ENCODE data around the gene PLXDC2.
"Not testable (repeated sequence)": the region's sequence is repeated elsewhere in the genome, so short reads cannot be mapped to it uniquely, and the experiment has no call there.

PLXDC2 gene

DNA sequence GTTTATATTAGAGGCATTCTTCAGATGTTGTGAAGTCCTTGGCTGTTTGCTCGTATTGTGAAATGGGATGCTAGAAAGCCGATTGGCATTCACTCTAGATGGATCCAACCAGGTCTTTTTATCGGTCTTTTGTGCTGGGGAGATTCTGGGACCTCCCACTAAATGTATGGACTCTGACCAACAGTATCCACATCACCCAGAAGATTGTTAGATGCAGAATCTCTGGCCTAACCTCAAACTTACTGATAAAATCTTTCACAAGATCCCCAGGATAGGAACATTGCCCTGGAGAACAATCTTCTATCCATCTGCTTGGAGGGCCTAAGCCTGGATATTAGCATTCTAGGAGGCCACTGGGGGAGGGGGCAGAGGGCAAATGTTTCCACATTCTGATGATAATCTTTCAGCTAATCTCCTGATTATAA lies 160.9 kb downstream of the PLXDC2 start:
- no peak for DNase-seq (ENCODE audit: low read depth in 2 of 2)

DNA sequence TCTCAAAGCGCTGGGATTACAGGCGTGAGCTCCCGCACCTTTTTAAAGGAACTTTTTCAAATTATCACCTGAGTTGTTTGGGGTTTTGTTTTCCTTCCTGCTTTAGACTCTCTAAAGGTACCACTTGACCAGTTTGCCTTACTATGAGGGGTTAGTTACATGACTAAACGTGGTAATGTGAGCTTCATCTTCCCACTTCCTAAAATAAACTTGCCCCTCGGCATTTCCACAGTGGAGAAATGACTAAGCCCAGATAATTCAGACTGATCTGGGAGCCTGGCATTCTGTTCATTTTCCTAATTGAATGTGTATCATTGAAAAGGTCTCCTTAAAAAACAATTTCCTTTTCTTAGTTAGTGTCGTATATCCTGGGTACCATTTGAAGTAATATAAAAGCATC lies 163.4 kb downstream of the PLXDC2 start:
- DNase-seq (ENCODE audit: low read depth in 2 of 2): no peak

DNA sequence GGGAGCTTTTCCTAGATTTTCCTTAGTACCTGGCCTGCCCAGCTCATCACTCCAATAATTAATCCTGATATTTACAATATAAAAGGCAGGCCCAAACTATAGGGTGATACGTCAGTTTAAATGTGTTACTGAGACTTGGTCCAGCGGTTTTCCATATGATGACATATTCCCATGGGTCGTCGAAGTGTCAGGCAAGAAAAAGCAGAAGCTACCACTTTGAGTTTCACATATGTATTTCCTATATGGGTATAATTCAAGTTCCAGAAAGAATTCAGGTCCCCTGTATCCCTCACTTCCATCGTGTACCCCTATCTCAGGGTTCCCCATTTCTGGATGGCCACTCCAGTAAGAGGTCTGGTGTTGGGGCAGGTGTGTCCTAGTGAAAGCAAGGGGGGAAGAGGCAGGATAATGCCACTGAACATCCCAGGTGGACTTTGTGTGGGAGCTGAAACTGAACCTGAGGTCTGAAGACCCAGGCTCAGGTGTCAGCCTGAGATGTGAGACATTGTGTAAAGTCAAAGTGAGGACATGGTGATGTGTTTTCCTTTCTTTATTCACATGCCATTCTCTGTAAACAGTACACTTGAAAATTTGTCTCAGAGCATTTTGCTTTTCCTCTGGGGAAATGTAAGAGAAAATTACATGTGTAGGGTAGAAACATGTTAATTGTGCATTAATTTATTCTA lies 167.8 kb downstream of the PLXDC2 start:
- DNase-seq (ENCODE audit: low read depth in 2 of 2): no peak

DNA sequence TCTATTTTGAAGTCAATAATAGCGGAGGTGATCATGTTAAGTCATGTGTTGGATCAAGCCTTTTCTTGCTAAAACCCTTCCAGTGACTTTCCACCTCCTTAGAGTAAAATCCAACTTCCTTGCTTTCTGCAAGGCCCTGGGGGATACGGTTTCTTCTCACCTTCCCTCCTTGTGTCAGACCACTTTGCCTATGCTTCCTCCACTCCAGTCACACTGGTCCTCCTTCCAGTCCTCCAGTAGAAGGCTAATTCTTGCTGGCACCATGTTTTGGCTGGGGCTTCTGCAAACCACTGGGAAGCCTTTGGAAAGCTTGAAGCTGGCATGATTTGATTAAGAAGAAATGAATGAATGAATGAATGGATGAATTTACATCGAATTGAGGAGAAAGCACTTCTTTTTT lies 169.5 kb downstream of the PLXDC2 start:
- DNase-seq (ENCODE audit: low read depth in 2 of 2): no peak

DNA sequence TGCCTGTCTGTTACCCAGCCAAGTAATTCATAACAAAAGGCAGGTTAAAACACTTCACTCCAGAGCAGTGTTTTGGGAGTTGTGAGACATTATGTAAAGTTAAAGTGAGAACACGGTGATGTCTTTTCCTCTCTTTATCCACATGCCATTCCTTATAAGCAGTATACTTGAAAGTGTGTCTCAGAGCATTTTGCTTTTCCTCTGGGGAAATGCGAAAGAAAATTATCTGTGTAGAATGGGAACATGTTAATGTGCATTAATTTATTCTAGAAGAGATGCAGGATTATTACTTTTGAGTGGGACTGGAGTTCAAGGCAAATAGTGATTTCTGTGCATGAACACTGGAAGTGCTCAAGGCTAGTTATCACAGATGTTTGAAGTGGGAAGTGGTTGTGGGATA lies 170.4 kb downstream of the PLXDC2 start:
- no peak for DNase-seq (ENCODE audit: low read depth in 2 of 2)

DNA sequence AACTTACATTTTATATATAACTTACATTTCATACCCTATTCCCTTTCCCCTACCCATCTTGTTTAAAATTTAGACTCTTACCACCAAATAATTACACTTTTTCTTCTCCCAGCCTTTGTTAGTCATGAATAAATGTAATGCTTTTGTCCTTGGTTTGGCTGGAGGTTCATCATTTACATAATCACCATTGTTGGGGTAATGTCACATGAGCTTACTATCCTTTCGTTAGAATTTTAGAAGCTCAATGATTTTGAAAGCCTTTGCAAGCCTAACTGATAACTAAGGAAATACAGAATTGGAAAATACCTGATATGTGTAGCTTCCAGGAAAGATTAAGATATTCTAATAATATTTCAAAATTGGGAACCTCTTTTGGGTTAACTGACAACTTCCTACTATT lies 171.7 kb downstream of the PLXDC2 start:
- no peak for DNase-seq (ENCODE audit: low read depth in 2 of 2)

DNA sequence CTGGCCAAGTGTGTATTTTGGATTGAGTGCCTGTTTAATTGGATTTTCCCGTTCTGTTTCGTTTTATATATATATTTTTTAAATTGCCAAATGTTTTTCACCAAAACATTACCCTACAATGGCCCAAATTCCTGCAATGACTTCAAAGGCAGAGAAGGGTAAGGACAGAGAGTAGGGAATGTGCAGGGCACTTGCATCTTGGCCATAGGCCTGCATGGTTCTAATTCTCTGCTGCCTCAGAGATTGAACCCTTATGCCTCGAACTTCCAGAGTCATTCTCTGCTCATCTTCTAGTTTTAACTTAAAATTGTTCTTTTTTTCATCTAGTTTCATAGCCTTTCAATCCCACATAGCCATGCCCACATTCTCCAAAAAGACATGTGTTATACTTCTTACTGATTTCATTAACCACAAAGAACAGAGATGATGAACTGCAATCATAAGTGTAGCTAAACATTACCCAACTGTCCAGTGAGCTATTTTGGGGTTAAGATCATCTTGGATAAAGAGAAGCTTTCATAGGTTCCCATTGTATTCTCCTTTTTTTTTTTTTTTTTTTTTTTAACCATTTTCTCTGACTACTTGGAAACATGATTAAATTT lies 177.6 kb downstream of the PLXDC2 start:
- no peak for DNase-seq (ENCODE audit: low read depth in 2 of 2)

DNA sequence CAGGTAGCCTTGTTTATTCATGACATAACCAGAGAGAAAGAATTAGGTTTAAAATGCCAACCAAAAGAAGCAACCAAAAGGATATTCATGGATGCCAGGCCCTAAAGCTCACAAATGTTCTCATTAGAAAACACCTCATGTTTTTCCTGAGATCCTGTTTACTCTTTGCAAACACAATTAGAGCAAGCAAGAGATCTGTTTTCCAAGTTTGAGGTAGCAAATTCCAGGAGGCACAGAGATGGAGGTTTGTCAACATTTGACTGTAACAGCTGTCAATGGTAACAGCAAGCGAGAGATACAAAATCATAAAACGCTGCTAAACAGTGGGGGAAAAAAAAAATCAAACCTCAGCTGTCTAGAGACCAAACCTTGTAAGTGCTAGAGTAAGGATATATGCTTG lies 182.2 kb downstream of the PLXDC2 start:
- DNase-seq (ENCODE audit: low read depth in 2 of 2): no peak

DNA sequence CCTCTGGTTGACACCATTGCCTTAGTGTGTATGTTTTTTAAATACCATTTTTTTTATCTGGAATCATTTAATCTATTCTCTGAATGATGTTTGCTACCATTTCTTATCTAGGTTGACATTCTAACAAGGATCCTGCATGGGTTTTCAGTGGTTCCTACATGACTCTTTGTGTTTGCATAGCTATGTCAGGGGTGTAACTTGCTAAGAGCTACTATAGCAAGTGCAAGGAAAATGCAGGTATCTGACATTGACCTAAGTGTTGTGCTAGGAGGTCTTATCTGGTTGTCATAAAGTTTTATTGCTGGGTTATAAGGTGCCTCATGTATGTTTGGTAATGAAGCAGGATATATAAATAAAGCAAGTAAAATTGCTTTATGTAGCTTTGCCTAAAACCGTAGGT lies 183.2 kb downstream of the PLXDC2 start:
- no peak for DNase-seq (ENCODE audit: low read depth in 2 of 2)

DNA sequence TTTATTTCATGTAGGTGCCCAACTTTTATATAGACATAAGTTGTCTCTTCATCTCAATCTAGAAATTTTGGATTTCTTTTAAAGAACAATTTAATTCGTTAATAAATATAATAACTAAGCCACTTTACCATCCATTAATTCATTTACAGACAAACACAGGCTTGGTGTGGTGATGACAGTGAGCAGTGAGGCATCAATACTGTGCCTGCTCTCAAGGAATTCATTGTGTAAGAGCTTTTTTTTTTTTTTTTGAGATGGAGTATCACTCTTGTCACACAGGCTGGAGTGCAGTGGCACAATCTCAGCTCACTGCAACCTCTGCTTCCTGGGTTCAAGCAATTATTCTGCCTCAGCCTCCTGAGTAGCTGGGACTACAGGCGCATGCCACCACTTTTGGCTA lies 185.8 kb downstream of the PLXDC2 start:
- DNase-seq (ENCODE audit: low read depth in 2 of 2): not testable (repeated sequence)

DNA sequence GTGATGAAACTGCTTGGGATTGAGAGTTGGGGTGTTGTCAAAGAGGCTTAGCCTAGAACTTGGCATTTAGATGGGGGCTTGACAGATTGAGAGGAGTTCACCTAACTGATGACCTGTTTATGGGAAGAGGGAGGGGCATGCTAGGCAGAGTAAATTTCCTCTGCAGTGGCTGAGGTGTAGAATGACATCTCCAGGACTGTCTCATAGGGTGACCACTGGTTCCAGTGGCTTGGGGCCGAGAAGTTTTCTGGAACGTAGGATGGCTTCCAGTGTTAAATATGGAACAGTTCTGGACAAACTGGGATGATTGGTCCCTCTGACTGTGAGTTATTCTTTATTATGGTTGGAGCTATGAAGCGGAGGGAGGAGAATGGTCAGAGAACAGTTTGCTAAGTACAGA lies 186.4 kb downstream of the PLXDC2 start:
- DNase-seq (ENCODE audit: low read depth in 2 of 2): no peak

DNA sequence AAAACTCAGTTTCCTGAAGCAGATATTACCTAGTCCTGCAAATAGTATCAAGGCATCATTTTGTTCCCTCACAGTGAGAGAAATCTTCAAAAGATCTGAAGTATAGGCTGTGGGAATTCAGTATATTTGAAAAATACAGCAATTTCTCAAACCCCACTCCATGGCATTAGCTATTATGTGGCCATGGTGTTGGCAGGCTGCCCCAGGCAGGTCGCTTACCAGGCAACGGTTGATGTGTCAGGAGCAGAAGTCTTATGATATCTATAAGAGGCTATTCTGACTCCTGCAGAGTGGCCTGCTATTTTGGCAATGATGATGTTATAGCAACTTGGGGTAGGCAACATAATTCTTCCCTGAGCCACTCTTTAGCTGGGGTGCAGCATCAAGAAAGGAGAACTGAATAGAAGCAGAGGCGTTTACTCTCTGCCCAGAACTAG lies 187.9 kb downstream of the PLXDC2 start:
- no peak for DNase-seq (ENCODE audit: low read depth in 2 of 2)

DNA sequence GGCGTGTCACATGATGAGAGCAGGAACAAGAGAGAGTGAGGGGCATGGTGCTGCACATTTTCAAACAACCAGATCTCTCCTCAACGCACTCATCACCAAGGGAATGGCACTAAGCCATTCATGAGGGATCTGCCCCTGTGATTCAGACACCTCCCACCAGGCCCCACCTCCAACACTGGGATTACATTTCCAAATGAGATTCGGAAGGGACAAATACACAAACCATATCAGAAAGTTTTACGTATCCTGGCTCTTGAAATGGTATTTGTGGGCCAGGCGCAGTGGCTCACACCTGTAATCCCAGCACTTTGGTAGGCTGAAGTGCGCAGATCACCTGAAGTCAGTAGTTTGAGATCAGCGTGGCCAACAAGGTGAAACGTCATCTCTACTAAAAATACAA lies 189.4 kb downstream of the PLXDC2 start:
- no peak for DNase-seq (ENCODE audit: low read depth in 2 of 2)

DNA sequence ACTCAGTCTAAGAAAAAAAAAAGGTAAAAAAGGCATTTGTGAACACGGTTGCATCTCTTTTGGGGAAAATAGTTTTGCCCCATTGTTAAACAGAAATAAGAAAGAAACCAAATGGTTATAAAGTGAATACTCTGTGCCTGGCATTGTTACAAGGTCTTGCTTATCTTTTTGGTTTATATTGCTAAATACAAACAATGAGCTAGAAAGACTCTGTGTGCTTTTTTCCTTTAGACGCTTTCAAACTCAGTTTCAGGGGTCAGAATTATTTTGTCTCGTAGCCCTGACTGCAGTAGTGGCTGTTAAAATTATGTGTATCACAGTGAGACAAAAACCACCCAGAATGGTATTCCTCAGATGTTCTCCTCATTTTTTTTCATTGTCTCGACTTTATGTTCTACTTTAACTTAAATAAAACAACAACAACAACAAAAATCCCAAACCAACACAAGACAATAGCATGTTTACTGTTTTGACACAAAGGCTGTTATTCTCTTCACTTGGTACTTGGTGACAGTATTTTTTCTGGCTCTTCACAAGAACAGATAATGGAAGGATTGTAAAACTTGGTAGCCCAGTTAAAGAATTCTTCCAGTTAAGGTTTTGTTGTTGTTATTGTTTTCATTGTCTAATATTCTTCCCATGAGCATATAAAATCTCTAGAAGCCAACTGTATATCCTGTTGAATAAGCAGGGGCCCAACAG lies 190.1 kb downstream of the PLXDC2 start:
- DNase-seq (ENCODE audit: low read depth in 2 of 2): no peak

DNA sequence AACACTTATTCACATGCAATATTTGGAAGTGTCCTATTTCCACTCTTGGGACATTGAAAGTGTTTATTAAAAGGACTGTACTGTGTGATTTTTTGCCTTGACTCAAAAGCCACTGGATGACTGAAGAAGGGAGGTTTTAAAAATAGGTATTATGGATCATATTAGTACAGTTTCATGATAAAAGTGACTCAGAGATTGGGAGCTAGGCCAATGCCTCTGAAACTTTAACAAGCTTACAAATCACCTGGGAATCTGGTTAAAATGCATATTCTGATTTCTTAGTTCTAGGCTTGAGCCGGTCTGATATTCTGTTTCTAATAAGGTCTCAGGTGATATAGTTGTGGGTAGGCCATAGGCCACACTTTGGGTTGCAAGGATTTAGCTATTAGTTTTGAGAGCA lies 191.2 kb downstream of the PLXDC2 start:
- no peak for DNase-seq (ENCODE audit: low read depth in 2 of 2)

DNA sequence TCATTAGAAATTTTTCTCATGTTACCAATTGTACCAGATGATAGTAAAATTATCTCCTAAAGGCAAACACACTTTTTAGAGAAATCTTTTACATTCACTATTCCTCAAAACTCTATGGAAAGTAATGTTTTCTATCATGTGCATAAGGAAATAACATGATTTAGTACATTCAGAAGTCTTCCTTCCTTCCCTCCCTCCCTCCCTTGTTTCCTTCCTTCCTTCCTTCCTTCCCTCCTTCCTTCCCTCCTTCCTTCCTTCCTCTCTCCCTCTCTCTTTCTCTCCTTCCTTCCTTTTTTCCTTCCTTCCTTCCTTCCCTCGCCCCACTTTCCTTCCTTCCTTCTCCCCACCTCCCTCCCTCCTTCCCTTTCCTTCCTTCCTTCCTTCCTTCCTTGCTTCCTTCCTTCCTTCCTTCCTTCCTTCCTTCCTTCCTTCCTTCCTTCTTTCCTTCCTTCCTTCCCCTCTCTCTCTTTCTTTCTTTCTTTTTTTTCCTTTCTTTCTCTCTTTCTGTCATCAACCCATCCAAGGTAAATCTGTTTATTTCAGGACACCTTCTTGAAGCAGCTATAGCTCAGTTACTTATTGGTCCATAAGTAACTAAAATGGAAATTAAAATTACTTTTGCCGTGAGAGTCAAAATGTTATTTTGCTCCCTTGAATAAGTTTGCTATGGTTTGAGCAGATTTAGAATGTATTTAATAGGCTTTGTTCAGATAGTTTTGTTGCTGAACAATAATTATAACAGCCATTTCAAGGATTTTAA lies 197.9 kb downstream of the PLXDC2 start:
- DNase-seq (ENCODE audit: low read depth in 2 of 2): no peak

DNA sequence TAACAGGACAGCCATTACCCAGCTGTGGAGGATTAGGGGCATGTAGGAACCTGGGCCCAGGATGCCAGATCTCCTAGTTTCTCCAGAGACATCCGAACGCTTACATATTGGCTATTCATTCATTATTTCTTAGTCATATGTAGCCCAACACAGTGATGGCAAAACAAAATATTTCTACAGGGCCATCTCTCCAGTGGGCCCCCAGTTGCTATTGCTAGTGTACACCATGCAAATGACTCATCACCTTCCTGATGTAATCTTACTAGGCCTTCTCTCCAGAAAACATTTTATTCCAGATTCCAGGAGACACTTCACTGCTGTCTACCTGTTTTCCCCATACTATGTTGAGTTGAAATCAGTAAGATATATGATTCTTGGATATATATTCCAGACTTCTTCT lies 201.7 kb downstream of the PLXDC2 start:
- no peak for DNase-seq (ENCODE audit: low read depth in 2 of 2)

DNA sequence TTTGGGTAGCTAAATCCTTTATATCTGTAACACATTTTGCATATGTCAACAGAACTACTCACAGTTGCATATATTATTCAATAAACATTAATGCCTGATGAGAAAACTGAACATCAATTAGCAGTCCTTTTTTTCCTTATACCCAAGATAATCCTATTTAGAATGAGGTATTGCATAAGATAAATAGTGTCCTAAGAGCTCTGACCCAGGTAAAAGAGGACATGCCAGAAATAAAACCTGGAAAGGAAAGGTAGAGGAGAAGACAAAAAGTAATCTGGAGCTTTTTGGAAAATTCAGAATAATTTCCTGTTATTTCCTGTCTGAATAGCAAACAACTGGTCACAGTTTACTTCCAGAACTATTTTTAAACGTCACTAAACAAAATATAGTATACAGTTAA lies 204.4 kb downstream of the PLXDC2 start:
- DNase-seq (ENCODE audit: low read depth in 2 of 2): no peak

DNA sequence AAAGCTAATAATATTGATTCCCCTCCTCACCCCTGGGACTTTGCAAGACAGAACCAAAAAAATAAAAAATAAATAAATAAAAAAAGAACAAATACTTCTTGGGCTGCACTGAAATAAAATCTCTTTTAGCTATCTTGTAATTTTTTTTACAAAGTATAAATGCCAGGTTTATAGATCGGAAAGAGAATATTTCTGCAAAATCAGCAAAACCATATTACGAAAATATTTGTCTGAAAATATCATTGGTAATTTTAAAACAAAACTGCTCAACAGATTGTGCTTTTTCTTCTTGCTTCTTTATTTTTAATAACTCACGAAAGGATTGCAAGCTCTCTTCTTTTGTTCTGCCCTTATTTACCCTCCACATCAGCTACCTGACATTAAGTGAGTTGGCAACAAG lies 213.3 kb downstream of the PLXDC2 start:
- no peak for DNase-seq (ENCODE audit: low read depth in 2 of 2)

DNA sequence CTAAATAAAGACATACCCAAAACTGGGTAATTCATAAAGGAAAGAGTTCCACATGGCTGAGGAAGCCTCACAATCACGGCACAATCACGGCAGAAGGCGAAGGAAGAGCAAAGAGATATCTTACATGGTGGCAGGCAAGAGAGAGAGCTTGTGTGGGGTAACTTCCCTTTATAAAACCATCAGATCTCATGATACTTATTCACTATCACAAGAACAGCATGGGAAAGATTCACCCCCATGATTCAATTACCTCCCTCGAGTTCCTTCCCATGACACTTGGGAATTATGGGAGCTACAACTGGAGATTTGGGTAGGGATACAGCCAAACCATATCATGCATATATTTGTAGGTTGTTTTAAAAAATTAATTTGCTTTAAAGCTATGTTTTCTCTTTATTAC lies 217.2 kb downstream of the PLXDC2 start:
- DNase-seq (ENCODE audit: low read depth in 2 of 2): no peak

DNA sequence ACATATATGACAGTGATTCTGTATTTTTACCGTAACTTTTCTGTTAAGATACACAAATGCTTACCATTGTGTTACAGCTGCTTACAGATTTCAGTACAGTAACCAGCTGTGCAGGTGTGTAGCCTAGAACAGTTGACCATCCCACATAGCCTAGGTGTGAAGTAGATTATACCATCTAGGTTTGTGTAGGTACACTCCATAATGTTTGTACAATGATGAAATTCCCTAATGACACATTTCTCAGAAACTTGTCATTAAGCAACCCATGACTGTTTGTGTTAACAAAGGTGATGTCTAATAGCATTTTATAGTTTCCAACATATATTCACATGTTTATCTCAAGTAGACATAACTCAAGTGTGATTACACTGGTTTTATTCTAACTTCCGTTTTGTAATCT lies 218.5 kb downstream of the PLXDC2 start:
- no peak for DNase-seq (ENCODE audit: low read depth in 2 of 2)

DNA sequence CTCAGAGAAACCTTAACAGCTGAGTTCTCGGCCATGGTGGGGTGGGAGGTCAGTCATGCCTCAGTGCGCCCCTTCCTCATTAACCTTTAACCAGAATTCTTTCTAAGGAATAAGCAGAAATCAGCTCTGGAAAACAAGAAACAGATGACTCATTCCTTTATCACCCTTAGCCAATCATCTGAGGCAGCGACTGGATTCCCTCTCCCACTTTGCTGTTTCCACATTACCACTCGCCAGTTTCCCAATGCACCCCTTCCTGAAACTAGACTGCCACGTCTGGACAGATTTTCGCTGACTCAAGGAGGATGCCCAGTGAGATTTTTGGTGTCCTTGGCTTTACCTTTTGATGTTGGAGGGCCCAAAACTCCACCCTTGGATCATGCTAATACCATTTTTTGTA lies 223.8 kb downstream of the PLXDC2 start:
- DNase-seq (ENCODE audit: low read depth in 2 of 2): no peak

DNA sequence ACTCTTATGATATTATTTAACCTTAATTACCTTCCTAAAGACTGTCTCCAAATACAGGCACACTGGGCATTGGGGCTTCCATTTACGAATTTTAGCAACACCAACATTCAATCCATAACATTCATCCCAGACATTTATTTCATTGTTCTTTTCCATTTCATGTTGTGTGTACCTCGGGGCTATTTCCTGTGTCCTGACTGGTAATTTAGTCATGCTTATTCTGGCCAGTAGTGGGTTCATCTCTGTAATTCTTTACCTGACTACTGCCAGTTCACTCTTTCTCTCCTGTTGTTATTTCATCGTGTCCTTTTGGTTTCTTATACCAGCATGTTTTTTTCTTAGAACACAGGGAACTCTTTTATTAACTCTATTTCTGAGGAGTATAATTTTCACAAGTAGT lies 225.7 kb downstream of the PLXDC2 start:
- DNase-seq (ENCODE audit: low read depth in 2 of 2): no peak

Data from stimulated activated CD8-positive, alpha-beta memory T cell treated with anti-CD3 and anti-CD28 coated beads, Interleukin-7, amount 100 ng/mL, for 1 hour (primary cell).